ENCODE data around the gene NRXN3. TPM values are rescaled to one million over a fixed set of nuclear protein-coding genes. Genes with fewer than 3 reads are reported as not detected.
A peak's percentile ranks its signal among the peaks of the same experiment; 100 is the strongest.

NRXN3 gene
- total RNA-seq, 6 experiments from 2014 or later, result 0.07 to 0.28 (median 0.11) TPM; not detected in 2

GRCh38 chr14:79805636-79806035 is 1635.5 kb downstream of the NRXN3 start:
- H3K4me3 Mint-ChIP-seq, result no peak overlapping the region
- DNase-seq, result no peak
- no peak overlapping the region for H3K27ac Mint-ChIP-seq
- peaks cover 8% of the 10 kb centered on the region for H3K9me3 Mint-ChIP-seq
- H3K36me3 Mint-ChIP-seq (ENCODE audit: low read depth), result no peaks in the 10 kb centered on the region
- no peak for TF ChIP-seq CTCF (IDR thresholded peaks at IDR 0.05)
- no peaks in the 10 kb centered on the region for H3K4me1 Mint-ChIP-seq (ENCODE audit: low read depth)
- H3K27me3 Mint-ChIP-seq (ENCODE audit: insufficient read depth), result no peaks in the 10 kb centered on the region

DNA sequence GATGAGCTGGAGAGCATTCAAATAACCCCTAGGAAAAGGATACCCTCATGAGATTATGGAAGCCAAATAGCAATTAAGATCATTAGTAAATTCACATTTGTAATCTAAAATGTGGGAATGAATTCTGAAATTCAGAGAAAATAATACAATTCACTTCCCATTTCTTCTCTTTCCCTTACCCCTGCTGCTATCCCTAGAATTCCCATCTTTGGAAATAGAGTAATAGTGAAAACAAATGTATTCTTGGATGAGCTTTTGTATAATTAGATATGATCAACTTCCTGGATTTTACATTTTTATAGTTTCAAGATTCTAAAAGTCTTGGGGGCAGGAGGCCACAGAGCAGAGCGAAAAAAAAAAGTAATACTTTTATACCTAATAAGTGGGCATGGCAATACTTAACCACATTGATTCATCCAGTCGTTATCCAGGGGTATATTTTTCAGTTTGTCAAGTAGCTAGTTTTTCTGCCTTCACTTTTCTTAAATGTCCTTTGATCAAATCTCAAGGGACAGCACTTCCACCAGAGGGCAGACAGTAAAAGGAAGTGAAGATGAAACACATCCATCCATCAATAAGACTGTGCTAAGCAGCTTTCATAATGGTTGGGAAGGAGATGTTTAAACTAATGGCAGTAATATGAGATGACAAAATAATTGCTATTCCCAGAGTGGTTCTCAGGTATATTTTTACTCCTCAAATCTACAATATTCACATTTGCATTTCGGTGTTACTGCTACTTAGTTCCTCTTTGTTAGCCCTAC is 1639.9 kb downstream of the NRXN3 start:
- TF ChIP-seq CTCF (IDR thresholded peaks at IDR 0.05), result peak; percentile 28; the same call in 1 of the 2 replicates
- no peaks in the 10 kb centered on the region for H3K36me3 Mint-ChIP-seq (ENCODE audit: low read depth)
- no peaks in the 10 kb centered on the region for H3K27me3 Mint-ChIP-seq (ENCODE audit: insufficient read depth)
- no peak overlapping the region for H3K27ac Mint-ChIP-seq
- H3K4me1 Mint-ChIP-seq (ENCODE audit: low read depth), result no peaks in the 10 kb centered on the region
- H3K4me3 Mint-ChIP-seq, result no peak overlapping the region
- H3K9me3 Mint-ChIP-seq, result peaks cover 13% of the 10 kb centered on the region
- DNase-seq, result no peak

DNA sequence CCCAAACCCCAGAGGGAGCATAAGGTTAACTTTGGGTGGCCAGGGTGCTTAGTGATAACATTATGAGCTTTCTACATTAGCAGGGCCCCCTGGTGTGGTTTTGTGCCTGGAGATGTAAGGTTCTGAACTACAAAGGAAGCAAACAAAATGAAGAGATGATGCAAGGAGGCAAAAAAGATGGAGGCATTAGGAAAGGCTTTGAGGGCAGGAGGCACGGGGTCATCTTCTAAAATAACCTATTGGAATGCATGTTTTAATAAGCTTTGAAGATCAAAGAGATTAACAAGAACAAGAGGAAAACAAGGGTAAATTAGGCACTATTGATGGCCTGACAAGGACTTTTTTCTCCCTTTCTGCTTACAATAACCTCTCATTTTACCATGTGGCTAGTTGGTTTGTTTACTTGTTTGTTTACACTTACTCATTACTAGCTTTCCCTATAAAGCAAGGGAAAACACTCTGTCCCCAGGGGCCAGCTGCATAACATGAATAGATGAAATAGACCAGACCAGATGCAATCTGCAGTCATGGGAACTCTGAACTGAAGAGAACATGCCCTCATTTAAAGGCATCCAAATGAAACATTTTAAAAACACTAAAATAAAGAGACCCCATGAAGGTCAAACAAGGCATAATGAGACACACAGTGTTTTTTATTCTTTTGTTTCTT is 1650.8 kb downstream of the NRXN3 start:
- no peak for TF ChIP-seq CTCF (IDR thresholded peaks at IDR 0.05)
- Mint-ChIP-seq H3K9me3 (peaks cover 46% of the 10 kb centered on the region), H3K27ac (no peak overlapping the region), H3K4me1 (ENCODE audit: low read depth) (no peaks in the 10 kb centered on the region), H3K4me3 (no peak overlapping the region), H3K36me3 (ENCODE audit: low read depth) (no peaks in the 10 kb centered on the region; the same call in 1 of the 2 replicates), H3K27me3 (ENCODE audit: insufficient read depth) (no peaks in the 10 kb centered on the region)
- DNase-seq, result no peak

DNA sequence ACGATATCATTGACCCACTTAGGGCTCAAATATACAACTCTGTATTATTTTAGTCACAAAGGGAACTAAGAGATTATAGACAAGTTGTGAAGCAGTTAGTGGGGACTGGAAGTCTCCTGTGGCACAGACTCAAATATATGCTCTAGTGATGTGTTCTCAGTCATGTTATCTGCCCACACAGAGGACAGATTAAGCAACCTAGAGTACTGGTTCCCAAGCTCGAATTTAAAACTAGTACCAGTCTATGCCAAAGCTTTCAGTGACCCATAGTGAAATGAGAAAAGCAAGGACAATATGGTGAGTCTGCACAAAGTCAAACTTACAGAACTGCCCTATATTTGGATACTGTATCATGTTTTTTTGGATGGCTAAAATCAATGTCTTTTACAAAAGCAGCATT is 1651.9 kb downstream of the NRXN3 start:
- TF ChIP-seq CTCF (IDR thresholded peaks at IDR 0.05), result no peak
- no peaks in the 10 kb centered on the region; the same call in 1 of the 2 replicates for H3K36me3 Mint-ChIP-seq (ENCODE audit: low read depth)
- peaks cover 52% of the 10 kb centered on the region for H3K9me3 Mint-ChIP-seq

DNA sequence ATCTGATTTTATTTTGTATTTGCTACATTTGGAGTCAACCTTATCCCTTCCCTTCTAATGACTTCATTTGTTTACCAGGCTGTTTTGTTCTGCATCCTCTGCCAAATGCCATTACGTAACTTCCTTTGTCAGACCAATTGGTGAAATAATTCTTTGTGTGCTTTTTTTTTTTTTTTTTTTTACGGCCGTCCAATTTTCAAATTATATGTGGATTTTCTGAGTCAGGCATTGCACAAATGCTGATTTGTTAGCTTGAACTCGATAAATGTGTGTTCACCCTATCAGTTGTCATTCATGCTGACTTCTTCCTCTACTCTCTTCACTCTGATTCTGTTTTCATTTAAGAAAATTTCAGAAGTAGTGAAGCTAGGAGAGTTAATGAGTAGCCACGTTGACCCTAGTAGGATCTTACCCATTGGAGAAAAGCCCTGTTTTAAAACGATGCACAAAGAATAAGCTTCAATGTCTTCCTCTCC is 1654.9 kb downstream of the NRXN3 start:
- Mint-ChIP-seq H3K27me3 (ENCODE audit: insufficient read depth) (peaks cover 2% of the 10 kb centered on the region; the same call in 1 of the 2 replicates), H3K4me1 (ENCODE audit: low read depth) (no peaks in the 10 kb centered on the region), H3K9me3 (peaks cover 44% of the 10 kb centered on the region), H3K4me3 (no peak overlapping the region), H3K36me3 (ENCODE audit: low read depth) (no peaks in the 10 kb centered on the region; the same call in 1 of the 2 replicates), H3K27ac (no peak overlapping the region)
- DNase-seq, result no peak
- TF ChIP-seq CTCF (IDR thresholded peaks at IDR 0.05), result no peak

More for the DNA sequence above, 1651.9 kb downstream of the NRXN3 start:
- no peak for DNase-seq
- no peak overlapping the region for H3K4me3 Mint-ChIP-seq
- H3K4me1 Mint-ChIP-seq (ENCODE audit: low read depth), result no peaks in the 10 kb centered on the region
- H3K27me3 Mint-ChIP-seq (ENCODE audit: insufficient read depth), result no peaks in the 10 kb centered on the region
- H3K27ac Mint-ChIP-seq, result no peak overlapping the region
